Stimulated activated CD8-positive, alpha-beta memory T cell treated with anti-CD3 and anti-CD28 coated beads, Interleukin-2, amount 100 ng/mL, for 48 hours (primary cell): ENCODE measurements around the gene CDHR3.
"Not testable (repeated sequence)": the region's sequence is repeated elsewhere in the genome, so short reads cannot be mapped to it uniquely, and the experiment has no call there.

ENCODE experiments used
- DNase-seq, 2 donors: peaks; one replicate each; pipeline ENCODE4 v3.0.0-alpha.2; 2020; ENCODE audit warnings: low read depth in 2 of 2

CDHR3 gene

GRCh38 chr7:105963038-105963667 lies at the start of gene CDHR3:
Gene CDHR3 (plus strand): TSS chr7:105963264. CDS start chr7:105963319, 55 bp downstream.
- no peak for DNase-seq

GRCh38 chr7:105913947-105914346 lies 49.1 kb upstream of the CDHR3 start:
- no peak for DNase-seq

- DNase-seq: no peak
These were observed 46.5 kb upstream of the CDHR3 start for GRCh38 chr7:105916603-105917002.

- DNase-seq: no peak
These were observed 45.4 kb upstream of the CDHR3 start for GRCh38 chr7:105917659-105918058.

- no peak for DNase-seq
These were observed 42.3 kb upstream of the CDHR3 start for GRCh38 chr7:105920766-105921165.

GRCh38 chr7:105924945-105925344 lies 38.1 kb upstream of the CDHR3 start:
- peak in 1 of 2 donors; percentile 14 for DNase-seq

- DNase-seq: no peak
These were observed 36.9 kb upstream of the CDHR3 start for GRCh38 chr7:105926131-105926530.

- DNase-seq: no peak
These were observed 31.9 kb upstream of the CDHR3 start for GRCh38 chr7:105931179-105931578.

GRCh38 chr7:105932835-105933477 lies 30.1 kb upstream of the CDHR3 start:
- DNase-seq: no peak

GRCh38 chr7:105934572-105935185 lies 28.4 kb upstream of the CDHR3 start:
- no peak for DNase-seq

GRCh38 chr7:105935250-105935649 lies 27.8 kb upstream of the CDHR3 start:
- no peak for DNase-seq

- DNase-seq: no peak
These were observed 25.7 kb upstream of the CDHR3 start for GRCh38 chr7:105937411-105937810.

GRCh38 chr7:105940109-105940508 lies 23.0 kb upstream of the CDHR3 start:
- DNase-seq: no peak

GRCh38 chr7:105941596-105941995 lies 21.5 kb upstream of the CDHR3 start:
- DNase-seq: no peak

GRCh38 chr7:105943486-105943885 lies 19.6 kb upstream of the CDHR3 start:
- DNase-seq: no peak

GRCh38 chr7:105945848-105946247 lies 17.2 kb upstream of the CDHR3 start:
- DNase-seq: no peak

- DNase-seq: no peak
These were observed 11.5 kb upstream of the CDHR3 start for GRCh38 chr7:105951597-105951996.

GRCh38 chr7:105952917-105953595 lies 10.0 kb upstream of the CDHR3 start:
- DNase-seq: no peak

- no peak for DNase-seq
These were observed 8.4 kb upstream of the CDHR3 start for GRCh38 chr7:105954711-105955110.

GRCh38 chr7:105955651-105956466 lies 7.2 kb upstream of the CDHR3 start:
- DNase-seq: not testable (repeated sequence)

- no peak for DNase-seq
These were observed 5.1 kb upstream of the CDHR3 start for GRCh38 chr7:105958012-105958411.

- DNase-seq: no peak
These were observed 711 bp upstream of the CDHR3 start for GRCh38 chr7:105962353-105962752.
